ENCODE data around the gene ACOXL. TPM values are rescaled to one million over a fixed set of nuclear protein-coding genes. Genes with fewer than 3 reads are reported as not detected.

The ACOXL gene
- total RNA-seq, 4 donors from 2014 or later, result 1.2 to 10.6 (median 2.1) TPM

- H3K4me3 ChIP-seq (replicated peaks in 1 of 3), result no peak overlapping the region
- peaks cover 7 to 8% of the 10 kb centered on the region in 2 donors for H3K4me1 ChIP-seq
- H3K9me3 ChIP-seq, result no peaks in the 10 kb centered on the region
- intact Hi-C loops (cut with DNase I), result no loop called here
- H3K27me3 ChIP-seq, result no peaks in the 10 kb centered on the region
- no peak overlapping the region for H3K27ac ChIP-seq
- no peak for DNase-seq
- no peak for TF ChIP-seq POLR2A (IDR thresholded peaks at IDR 0.05)
- TF ChIP-seq CTCF (IDR thresholded peaks at IDR 0.05), result no peak
- 91 to 96% methylated on average over 4 of the region's 4 CpGs for WGBS, 2 donors
- no peaks in the 10 kb centered on the region for H3K36me3 ChIP-seq
Measured at GRCh38 chr2:111111101-111111755, 378.9 kb downstream of the ACOXL start.

- no peaks in the 10 kb centered on the region for H3K36me3 ChIP-seq
- no peak overlapping the region for H3K4me3 ChIP-seq (replicated peaks in 1 of 3)
- H3K4me1 ChIP-seq, result peaks cover 18 to 26% of the 10 kb centered on the region in 2 donors
- DNase-seq, result no peak
- H3K27me3 ChIP-seq, result peaks cover 3% of the 10 kb centered on the region
- H3K9me3 ChIP-seq, result no peaks in the 10 kb centered on the region
- intact Hi-C loops (cut with DNase I), result no loop called here
- H3K27ac ChIP-seq, result no peak overlapping the region
- TF ChIP-seq CTCF (IDR thresholded peaks at IDR 0.05), result no peak
- no peak for TF ChIP-seq POLR2A (IDR thresholded peaks at IDR 0.05)
- 96 to 97% methylated on average over 1 of the region's 1 CpG for WGBS, 2 donors
Measured at GRCh38 chr2:111113838-111114237, 381.5 kb downstream of the ACOXL start.

GRCh38 chr2:111116011-111116746 is 383.8 kb downstream of the ACOXL start:
- H3K27ac ChIP-seq, result no peak overlapping the region
- no peak for DNase-seq
- peaks cover 7% of the 10 kb centered on the region for H3K27me3 ChIP-seq
- H3K4me1 ChIP-seq, result peaks cover 24 to 37% of the 10 kb centered on the region in 2 donors
- 73 to 84% methylated on average over 7 of the region's 7 CpGs for WGBS, 2 donors
- no peak for TF ChIP-seq CTCF (IDR thresholded peaks at IDR 0.05)
- no peak for TF ChIP-seq POLR2A (IDR thresholded peaks at IDR 0.05)
- intact Hi-C loops (cut with DNase I), result loop anchor here (5.0 kb wide), 1 partner anchor 546 kb away; no protein-coding TSS in a partner anchor
- H3K4me3 ChIP-seq (replicated peaks in 1 of 3), result no peak overlapping the region
- H3K9me3 ChIP-seq, result no peaks in the 10 kb centered on the region
- no peaks in the 10 kb centered on the region for H3K36me3 ChIP-seq

- Histone ChIP-seq H3K27ac (peak overlapping the region in 1 of 3 donors; percentile 10), H3K4me3 (replicated peaks in 1 of 3) (peak overlapping the region in 1 of 3 donors; percentile 23), H3K9me3 (no peaks in the 10 kb centered on the region), H3K4me1 (peaks cover 31 to 37% of the 10 kb centered on the region in 2 donors), H3K36me3 (no peaks in the 10 kb centered on the region), H3K27me3 (peaks cover 7% of the 10 kb centered on the region)
- TF ChIP-seq CTCF (IDR thresholded peaks at IDR 0.05), result peak; percentile 71 to 98 (median 95)
- TF ChIP-seq POLR2A (IDR thresholded peaks at IDR 0.05), result no peak
- WGBS, 2 donors, result 4 to 6% methylated on average over 29 to 30 of the region's 30 CpGs
- peak; percentile 92 to 94 for DNase-seq
- intact Hi-C loops (cut with DNase I), result loop anchor here (5.0 kb wide), 1 partner anchor 545 kb away; no protein-coding TSS in a partner anchor
Measured at GRCh38 chr2:111116843-111117597, 384.6 kb downstream of the ACOXL start.
